GM19023 (cell line): Measurements from ENCODE around the gene TMOD3.
"Not testable (repeated sequence)": the region's sequence is repeated elsewhere in the genome, so short reads cannot be mapped to it uniquely, and the experiment has no call there.

Source experiments
- ATAC-seq: cut with Tn5 transposase; IDR thresholded peaks from one replicate; pipeline ENCODE4 v1.9.1; 2021; ENCODE audit warnings: mild to moderate bottlenecking, moderate library complexity; ENCODE audit not compliant: unreplicated experiment

The TMOD3 gene

DNA sequence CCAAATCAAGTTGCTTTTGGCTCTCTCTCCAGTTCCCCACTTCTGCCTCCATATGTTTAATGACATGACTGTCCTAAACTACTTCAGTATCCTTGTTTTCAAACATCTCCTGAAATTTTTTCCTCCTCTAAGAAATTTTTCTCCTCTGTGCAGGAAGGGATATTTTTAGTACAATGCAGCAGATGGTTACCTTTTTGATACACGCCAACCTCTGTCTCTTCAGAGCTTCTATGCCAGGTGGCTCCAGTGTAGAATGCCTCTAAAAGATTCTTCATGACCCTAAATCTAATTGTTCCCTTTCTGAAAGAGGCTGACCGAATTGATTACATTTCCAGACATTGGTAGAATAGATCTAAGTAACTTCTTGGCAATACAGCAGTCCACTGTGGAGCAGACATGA is 33.7 kb downstream of the TMOD3 start:
- no peak for ATAC-seq

DNA sequence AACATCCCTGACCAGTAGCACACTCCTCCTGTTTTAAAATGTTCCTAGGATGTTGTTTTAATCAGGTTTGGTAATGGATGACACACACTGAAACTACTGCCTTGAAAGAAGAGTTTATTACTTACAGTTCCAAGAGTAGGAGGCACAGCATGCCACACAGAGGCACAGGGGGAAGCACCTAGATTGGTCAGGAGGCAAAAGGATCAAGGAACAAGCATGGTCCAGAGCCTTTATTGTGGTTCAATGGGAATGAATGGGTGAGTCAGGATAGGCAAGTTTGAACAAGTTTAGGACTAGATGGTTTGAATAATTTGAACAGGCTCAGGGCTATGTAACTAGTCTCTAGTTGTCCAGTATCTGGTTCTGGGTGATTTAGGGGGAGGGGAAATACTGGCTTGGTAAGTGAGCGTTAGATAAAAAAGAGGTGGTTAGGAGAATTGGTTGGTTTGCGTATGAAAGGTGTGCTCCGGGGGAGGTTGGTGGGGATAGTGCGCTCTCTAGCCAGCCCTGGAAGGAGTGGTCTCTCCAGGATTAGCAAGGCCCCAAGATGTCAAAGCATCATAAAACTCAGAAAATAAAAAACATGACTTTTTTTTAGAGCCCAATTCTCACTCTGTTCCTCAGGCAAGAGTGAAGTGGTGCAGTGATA is 35.1 kb downstream of the TMOD3 start:
- ATAC-seq: no peak

DNA sequence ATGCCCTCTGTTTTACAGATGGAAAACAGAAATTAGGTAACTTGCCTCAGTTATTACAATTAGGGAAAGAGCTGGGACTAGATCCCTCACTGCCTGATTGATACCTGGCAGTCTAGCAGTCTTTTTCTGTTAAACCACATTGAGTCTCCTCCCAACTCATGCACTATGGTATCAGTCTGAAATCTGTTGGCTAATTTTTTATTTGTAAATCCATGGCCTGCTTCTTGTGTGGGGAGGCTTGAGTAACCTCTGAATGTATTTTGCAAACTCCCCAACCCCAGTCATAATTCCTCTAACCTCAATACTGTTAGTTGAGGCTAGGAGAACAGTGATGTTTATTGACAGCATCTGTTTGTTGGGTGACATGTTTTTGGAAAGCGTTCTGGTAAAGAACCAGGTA is 35.9 kb downstream of the TMOD3 start:
- ATAC-seq: no peak

DNA sequence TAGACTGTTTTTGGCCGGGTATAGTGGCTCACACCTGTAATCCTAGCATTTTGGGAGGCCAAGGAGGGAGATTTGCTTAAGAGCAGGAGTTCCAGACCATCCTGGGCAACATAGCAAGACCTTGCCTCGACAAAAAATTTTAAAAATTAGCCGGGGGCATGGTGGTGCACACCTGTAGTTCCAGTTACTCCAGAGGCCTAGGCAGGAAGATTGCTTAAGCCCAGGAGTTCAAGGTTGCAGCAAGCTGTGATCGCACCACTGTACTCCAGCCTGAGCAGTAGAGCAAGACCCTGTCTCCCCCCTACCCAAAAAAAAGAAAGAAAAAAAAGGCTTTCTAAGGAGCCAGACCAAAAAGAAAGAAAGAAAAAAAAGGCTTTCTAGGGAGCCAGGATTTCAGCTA is 36.7 kb downstream of the TMOD3 start:
- ATAC-seq: no peak

DNA sequence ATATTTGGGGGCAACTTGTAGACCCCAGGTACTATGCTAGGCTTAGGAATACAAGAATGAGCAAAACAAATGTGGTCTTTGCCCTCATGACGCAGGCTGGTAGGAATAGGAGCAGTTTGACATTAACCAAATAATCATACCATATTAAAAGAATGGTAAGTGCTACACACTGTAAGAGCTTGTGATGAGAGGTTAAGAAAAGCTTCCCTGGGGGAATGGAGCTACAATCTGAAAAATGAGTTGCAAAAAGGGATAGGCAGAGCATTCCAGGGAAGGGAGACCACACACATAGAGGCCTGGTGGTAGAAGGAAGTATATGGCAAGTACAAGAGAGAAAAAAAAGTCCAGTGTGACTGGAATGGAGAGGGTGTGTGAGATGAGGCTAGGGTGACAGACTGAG is 37.3 kb downstream of the TMOD3 start:
- no peak for ATAC-seq

DNA sequence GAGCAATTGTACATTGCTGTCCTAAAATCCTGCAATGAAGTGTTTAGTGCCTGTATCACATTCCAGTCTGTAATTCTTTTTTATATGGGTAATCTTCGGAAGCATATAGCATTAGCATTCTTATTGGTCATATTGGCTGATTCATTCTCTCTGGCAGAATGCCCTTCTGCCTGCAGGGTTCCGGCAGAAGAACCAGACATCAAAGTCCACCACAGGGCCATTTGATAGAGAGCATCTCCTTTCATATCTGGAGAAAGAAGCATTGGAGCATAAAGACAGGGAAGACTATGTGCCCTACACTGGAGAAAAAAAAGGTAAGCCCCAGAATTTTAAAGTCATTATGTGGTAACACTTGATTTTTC is 39.6 kb downstream of the TMOD3 start:
- ATAC-seq: no peak

DNA sequence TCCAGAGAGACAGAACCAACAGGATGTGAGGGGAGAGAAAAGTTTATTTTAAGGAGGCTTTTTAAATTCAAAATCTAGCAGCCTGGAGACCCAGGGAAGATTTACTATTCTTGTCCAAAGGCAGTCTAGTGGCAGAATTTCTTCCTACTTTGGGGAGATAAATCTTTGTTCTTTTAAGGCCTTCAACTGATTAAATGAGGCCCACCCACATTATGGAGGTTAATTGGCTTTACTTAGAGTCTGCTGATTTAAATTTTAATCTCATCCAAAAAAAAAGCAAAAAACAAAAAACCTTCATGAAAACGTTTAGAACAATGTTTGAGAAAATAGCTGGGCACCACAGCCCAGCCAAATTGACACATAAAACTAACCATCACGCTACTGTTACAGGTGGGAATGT is 41.3 kb downstream of the TMOD3 start:
- no peak for ATAC-seq

DNA sequence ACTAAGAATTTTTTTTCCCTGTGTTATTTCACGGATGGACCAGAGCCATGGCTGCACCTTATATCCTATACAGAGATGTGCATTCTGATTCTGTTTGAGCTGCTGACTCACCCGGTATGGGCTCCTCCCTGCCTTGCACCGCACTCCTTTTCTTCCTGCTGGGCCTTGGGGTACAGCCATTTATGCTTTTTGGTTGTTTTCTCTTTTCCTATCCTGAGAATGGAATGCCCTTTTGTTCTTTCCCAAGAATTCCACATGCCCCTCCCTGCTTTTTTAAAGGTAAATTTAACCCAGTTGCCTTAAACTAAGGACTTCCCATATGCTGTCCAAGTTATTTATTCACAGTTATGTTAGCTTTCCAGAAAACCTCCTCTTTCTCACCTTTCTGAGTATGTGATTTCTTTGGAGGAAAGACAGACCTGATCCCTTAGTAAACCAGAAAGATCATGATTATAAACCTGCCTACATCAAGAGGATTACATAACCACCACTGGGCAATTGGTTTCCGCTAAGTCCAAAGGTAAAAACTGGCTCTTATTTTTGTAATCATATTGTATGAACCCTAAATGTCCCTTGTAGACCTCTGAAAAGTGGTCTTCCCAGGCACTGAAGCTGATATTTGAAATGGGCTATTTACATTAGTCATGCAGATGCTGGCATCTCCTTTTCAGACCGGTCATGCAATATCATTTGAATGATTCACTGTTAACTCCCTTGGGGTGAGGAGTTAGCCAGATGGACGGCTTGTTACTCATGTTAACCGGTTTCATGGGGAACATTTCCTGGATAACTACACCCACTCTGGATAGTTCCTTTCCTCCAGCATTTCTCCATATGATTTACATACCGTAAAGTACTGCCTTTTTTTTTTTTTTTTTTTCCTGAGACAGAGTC is 45.5 kb downstream of the TMOD3 start:
- no peak for ATAC-seq

DNA sequence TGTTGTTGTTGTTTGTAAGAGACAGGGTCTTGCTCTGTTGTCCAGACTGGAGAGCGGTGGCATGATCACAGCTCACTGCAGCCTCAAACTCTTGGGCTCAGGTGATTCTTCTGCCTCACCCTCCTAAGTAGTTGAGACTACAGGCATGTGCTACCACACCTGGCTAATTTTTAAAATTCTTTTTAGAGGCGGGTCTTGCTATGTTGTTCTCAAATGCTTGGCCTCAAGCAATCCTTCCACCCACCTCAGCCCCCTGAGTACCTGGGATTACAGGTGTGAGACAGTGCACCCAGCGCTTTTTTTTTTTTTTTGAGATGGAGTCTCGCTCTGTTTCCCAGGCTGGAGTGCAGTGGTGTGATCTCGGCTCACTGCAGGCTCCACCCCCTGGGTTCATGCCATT is 46.7 kb downstream of the TMOD3 start:
- ATAC-seq: no peak

DNA sequence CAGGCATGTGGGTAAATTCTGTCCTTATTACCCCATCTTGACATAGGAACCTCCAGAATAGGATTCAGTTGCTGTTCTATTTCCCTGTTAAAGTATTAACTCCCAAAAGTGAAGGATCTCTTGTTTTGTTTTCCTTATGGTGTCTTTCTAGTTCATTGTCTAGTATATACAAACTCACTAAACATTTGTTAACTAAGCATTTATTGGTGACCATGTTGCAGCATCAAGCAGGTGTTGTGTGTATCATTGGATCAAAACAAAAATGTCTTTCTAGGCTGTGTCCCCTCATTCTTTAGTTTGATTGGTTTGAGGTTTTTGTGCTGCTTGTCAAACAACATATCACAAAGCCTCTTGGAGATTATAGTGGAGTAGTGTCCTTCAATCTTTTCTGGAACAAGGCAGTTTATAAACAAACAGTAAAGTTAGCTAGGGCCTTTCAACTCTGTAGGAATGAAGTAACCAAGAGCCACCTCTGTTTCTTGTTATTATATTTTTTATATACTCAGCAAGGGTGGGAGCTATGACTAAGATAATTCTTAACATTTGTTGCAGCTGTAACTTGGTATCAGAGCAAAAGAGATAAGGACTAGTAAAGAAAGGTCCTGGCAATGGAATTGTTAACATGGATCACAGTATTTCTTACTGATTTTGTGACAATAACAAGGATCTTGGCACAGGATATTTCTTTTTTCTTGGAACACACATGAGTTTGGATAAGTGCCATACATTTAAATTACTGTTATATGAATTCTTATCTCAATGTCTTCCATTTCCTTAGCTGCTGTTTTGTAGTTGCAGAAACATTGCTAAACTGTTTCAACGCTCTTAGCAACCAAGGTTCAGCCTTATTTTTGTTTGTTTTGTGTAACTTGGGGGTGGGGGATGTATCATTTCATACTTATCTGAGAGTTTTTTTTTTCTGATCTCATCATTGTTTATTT is 49.3 kb downstream of the TMOD3 start:
- ATAC-seq: no peak

DNA sequence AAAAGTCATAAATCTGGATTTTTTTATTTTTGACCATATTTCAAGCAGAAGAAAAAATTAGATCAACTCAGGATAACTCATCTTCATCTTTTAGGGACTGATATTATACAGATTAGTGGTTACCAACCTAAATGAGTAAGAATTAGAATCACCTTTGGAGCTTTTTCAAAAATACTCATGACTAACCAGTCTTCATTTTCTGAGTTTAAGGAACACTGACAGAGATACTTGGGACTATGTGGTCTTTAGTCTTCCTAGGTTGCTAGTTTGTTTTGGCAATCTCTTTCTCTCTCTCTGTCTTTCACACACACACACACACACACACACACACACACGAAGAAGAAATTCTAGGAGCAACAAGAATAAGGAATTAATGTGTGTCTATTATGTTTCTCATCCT is 50.1 kb downstream of the TMOD3 start:
- ATAC-seq: no peak

DNA sequence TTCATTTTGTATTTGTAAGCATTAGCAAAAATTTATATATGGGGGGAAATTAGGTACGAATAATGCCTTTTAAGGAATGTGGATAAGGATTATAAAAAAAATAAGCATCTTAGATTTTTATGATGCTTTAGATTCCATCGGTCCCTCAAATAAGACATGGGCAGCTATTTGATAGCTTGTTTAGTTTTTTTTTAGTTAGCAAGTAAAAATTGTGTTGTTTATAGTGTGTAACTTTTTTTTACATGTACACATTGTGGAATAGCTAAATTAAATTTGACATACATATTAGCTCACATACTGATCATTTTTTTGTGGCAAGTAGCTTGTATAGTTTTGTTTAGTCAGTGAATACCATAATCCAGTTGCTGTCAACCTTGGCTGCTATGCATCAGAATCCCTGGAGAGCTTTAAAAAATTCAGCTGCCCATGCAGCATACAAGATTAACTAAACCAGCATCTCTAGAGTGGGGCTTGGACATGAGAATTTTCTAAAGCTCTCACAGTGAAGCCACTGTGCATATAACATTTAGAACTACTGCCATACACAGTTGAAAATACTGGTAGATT is 53.9 kb downstream of the TMOD3 start:
- ATAC-seq: no peak

DNA sequence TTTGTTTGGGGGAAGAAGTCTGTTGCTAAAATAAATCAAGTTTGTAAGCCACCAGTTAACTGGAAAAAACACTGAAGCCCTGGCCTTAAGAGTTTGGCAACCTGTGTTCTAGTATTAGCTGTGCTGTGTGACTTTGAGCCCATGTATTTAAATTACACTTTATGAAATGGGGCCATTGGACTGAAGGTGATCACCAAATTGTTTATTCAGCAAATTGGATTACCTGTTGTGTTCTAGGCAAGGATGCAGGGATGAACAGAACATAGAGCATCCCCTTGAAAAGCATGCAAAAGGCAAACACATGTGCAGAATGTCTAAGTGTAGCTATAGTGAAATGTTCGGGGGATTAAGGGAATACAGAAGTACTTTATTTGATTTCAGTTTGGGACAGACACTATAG is 54.6 kb downstream of the TMOD3 start:
- ATAC-seq: no peak

DNA sequence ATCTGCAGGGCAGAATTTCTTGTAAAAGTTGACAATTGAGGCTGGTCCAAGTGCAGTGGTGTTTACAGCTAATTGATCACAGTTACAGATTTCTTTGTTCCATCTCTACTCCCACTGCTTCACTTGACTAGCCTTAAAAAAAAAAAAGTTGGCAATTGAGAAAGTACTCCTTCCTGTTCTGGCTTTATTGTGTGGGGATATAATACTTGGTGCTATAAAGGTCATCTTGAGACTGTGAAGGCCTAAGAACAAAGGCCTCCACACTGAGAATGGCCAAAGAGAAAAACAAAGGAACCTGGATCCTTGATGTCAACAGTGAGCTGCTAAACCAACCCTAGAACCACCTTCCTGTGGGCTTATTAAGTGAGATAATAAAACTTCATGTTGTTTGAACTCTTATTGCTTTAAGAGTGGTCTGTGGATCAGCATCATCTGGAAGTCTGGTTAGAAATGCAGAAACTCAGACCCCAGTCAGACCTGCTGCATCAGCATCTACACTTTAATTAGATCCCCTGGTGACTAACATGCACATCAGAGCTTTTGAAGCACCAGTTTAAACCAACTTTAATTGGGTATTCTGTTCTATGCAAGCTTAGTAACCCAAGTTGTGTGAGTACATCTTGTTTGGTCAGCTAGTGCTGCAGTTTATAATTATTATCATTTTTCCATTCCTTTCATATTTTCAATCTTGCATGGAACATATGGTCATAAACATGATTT is 55.2 kb downstream of the TMOD3 start:
- no peak for ATAC-seq

DNA sequence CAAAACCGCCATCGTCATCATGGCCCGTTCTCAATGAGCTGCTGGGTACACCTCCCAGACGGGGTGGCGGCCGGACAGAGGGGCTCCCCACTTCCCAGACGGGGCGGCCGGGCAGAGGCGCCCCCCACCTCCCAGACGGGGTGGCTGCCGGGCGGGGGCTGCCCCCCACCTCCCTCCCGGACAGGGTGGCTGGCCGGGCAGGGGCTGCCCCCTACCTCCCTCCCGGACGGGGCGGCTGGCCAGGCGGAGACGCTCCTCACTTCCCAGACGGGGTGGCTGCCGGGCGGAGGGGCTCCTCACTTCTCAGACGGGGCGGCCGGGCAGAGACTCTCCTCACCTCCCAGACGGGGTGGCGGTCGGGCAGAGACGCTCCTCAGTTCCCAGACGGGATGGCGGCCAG is 56.3 kb downstream of the TMOD3 start:
- ATAC-seq: not testable (repeated sequence)

DNA sequence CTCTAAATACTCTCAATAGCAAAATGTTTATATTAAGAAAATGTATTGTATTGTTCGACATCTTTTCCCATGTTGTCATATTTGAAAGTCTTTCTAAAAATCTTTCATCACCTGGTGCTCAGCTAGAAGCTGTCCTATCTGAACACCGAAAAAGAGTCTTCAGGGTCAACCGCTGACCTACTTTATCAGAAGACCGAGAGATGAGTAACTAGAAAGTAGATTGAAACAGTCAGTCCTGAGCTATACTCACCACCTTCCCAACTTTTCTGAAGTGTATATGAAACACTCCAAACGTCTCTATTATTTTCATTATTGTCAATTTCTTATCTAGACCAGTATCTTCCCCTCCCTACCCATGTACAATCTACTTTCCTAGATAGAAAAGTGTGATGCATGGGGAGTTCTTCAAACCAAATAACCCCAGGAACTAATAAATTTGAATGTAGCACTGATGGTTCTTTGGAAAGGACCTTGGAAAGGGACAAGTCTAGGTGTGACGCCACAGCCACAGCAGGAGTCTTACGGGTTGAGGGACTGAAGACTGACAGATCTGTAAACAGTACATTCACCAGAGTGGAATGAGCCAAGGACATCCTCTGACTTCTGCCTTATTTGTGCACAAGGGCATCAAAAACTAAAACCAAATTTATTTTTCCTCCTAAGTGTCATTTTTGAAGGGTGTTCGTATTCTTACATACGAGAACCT is 58.6 kb downstream of the TMOD3 start:
- ATAC-seq: no peak

DNA sequence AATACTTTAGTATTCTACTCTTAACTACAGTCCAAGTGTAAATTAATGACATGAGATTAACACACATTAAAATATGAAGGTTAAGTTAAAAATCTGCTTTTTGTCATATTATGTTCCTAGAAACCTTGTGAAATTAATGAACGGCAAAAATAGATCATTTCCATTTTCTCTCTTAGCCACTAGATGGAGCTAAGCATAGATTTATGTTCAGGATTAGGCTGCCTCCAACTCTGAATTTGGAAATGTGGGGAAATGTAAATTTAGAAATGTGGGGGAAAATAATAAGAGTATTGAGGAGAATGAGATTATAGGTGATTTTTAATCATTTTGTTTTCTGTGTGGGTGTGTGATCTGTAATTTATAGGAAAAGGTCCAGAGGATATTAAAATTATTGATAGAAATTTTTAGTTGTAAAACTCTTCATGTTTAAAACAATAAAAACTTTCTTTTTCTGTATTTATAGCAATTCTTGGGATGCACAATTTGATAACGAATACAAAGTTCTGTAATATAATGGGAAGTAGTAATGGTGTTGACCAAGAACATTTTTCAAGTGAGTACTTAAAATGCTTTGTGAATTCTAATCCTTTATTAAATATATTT is 59.2 kb downstream of the TMOD3 start:
- no peak for ATAC-seq

DNA sequence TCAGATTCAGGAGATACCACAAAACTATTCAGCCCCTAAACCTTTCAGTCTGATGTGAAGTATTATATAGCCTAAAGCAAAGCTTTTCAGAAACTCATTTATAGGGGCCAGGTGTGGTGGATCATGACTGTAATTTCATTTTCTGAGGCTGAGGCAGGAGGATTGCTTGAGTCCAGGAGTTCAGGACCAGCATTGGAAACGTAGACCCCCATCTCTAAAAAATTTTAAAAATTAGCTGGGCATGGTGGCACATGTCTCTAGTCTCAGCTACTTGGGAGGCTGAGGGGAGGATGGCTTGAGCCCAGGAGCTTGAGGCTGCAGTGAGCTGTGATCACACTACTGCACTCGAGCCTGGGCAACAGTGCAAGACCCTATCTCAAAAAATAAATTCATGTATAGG is 60.0 kb downstream of the TMOD3 start:
- no peak for ATAC-seq

DNA sequence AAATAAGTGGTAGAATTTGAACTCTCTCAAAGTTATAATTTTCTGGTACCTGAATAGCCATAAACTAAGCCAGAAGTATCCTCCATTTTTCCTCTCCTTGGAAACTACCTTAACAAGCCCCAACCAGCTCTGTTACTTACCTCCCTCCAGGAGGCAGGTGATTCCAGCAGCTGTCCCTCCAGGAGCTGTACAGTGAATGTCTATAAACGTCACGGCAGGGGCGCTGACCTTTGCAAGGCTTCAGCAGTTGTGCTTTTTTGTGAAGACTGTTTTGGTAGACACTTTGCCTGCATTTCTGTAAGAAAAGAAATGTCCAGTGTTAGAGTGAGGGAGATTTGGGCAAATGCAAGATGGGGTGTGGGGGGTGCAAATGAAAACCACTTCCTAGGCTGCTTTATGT is 75.0 kb downstream of the TMOD3 start:
- ATAC-seq: no peak

DNA sequence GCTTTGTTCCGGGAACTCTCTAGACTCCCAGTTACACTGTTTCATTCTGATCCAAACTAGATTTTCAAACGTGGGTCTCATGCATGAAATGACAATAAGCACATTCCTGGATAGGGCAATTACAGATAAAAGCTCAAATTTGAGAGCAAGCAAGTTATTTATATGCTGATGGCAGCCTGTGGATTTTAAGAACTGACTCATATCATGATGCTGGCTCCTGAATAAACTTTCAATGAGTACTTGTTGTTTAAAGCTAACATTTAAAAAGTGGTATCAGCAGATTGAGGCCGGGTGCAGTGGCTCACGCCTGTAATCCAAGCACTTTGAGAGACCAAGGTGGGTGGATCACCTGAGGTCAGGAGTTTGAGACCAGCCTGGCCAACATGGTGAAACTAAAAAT is 75.5 kb downstream of the TMOD3 start:
- no peak for ATAC-seq
